ENCODE data around the gene ENO4. TPM values are rescaled to one million over a fixed set of nuclear protein-coding genes. Genes with fewer than 3 reads are reported as not detected.

Gene ENO4
- total RNA-seq (not detected), polyA plus RNA-seq (not detected)

DNA sequence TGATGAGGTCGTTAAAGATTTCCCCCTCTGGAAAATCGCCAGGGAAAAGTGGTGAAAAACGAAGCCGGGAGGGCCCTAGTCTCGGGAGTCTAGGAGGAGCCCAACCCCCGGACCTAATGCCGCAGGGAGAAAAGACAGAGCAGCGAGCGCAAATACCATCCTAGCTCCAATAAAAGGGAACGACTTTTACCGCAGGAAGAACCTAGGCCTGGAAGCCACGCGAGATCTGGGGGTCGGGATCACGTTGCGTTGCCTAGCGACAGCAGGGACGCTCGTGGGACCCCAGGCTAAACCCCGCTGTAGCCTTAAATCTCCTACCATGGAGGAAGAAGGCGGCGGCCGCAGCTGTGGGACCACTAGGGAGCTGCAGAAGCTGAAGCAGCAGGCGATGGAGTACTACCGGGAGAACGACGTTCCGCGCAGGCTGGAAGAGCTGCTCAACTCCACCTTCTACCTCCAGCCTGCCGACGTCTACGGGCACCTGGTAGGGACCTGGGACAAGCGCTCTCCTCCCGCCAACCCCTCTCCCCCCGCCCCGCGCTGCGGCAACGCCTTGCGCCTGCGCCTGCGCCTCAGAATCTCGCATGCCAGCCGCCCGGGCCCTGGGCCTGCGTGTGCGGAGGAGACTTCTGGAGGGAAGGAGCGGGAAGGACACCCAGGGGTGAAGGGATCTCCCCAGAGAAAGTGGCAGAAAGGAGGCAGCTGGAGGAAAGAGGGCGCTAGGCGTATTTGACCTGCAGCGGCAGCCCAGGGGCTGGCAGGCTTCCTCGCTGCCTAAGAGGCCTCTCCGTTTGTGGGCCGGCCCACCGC lies at the start of gene ENO4:
Gene ENO4, plus strand, starts transcription at position 252 of the 810 bp plus-strand sequence. Its CDS starts 68 bp downstream, at position 320.
- Mint-ChIP-seq H3K27me3 (peaks cover 5% of the 10 kb centered on the region), H3K36me3 (no peaks in the 10 kb centered on the region), H3K4me3 (peak within 1 kb of the TSS; percentile 62 to 91 (median 82)), H3K9me3 (peaks cover 0 to 9% (median 0%) of the 10 kb centered on the region in 7 donors), H3K4me1 (peaks cover 5 to 26% (median 9%) of the 10 kb centered on the region in 4 donors), H3K27ac (peak within 1 kb of the TSS; percentile 72 to 92 (median 82))
- H3K4me1 ChIP-seq (ENCODE audit: control insufficient read depth, insufficient read depth, low read length, poor library complexity, severe bottlenecking): peaks cover 9% of the 10 kb centered on the region
- H3K36me3 ChIP-seq (ENCODE audit: control insufficient read depth, insufficient read depth, low read length): no peaks in the 10 kb centered on the region
- peak within 1 kb of the TSS; percentile 78 for H3K4me3 ChIP-seq (ENCODE audit: low read depth, low read length)
- H3K27ac ChIP-seq (ENCODE audit: insufficient read depth, low read length, poor library complexity, severe bottlenecking): peak within 1 kb of the TSS; percentile 62
- no peaks in the 10 kb centered on the region for H3K9me3 ChIP-seq (ENCODE audit: control insufficient read depth in 2 of 2, low read length in 2 of 2)
- ATAC-seq (ENCODE audit: low read depth in 2 of 2) (peak; percentile 35 to 49), DNase-seq (peak; percentile 27 to 47 (median 30))
- peaks cover 5% of the 10 kb centered on the region for H3K27me3 ChIP-seq (ENCODE audit: control insufficient read depth, insufficient read depth, low read length)

DNA sequence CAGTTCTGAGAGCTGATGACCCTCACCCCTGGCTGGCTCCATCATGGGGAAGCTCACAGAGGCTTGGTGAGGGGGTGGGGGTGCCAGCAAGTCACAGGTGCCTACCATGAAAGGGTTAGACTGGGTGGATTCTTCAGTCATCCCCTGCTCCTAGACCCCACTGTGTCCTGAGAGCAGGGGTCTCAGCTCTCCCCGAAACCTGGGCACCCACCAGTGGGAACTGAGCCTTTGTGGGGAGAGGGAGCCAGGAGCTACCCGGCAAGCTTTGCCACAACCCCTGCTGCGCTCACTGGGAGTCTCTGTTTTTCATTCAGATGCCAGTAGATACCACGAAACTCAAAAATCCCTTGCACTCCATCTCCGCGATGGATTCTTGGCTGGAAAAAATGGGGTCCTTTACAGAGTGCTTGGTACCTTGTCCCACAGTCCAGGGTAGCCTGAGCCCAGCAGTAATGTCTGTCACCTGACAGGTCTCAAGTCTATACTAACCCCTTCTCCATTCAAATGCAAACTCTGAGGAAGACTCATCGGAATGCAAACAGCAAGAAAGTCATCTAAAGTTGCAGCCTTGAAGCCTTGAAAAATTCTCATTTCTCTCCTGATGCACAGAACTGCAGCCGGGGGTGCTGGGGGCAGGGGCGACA lies 48.9 kb upstream of the ENO4 start:
- Mint-ChIP-seq H3K9me3 (peaks cover 0 to 2% (median 0%) of the 10 kb centered on the region in 7 donors), H3K4me1 (no peaks in the 10 kb centered on the region), H3K27me3 (peaks cover 36% of the 10 kb centered on the region), H3K36me3 (no peaks in the 10 kb centered on the region), H3K4me3 (no peak overlapping the region), H3K27ac (no peak overlapping the region)
- Histone ChIP-seq H3K4me1 (ENCODE audit: control insufficient read depth, insufficient read depth, low read length, poor library complexity, severe bottlenecking) (no peaks in the 10 kb centered on the region), H3K27me3 (ENCODE audit: control insufficient read depth, insufficient read depth, low read length) (no peaks in the 10 kb centered on the region), H3K9me3 (ENCODE audit: control insufficient read depth in 2 of 2, low read length in 2 of 2) (no peaks in the 10 kb centered on the region), H3K27ac (ENCODE audit: insufficient read depth, low read length, poor library complexity, severe bottlenecking) (no peak overlapping the region), H3K36me3 (ENCODE audit: control insufficient read depth, insufficient read depth, low read length) (no peaks in the 10 kb centered on the region), H3K4me3 (ENCODE audit: low read depth, low read length) (no peak overlapping the region)
- no peak for DNase-seq
- no peak for ATAC-seq (ENCODE audit: low read depth in 2 of 2)

DNA sequence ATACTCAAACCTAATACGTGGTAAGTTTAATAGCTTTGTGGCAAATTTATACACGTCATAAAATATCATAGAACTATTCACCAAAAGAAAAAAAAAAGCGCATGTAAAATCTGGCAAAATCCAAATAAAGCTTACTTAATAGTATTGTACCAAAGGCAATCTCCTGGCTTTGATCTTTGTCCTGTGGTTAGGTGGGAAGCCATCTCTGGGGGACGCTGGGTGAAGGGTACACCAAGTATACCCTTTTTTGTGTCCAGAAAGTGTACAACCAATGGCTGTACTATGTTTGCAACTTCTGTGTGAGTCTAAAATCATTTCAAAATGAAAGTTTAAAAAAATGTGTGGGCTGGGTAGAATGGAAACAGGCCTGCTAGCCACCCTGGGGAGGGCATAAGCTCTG lies 47.6 kb upstream of the ENO4 start:
- no peaks in the 10 kb centered on the region for H3K4me1 ChIP-seq (ENCODE audit: control insufficient read depth, insufficient read depth, low read length, poor library complexity, severe bottlenecking)
- H3K4me3 Mint-ChIP-seq: no peak overlapping the region
- no peaks in the 10 kb centered on the region for H3K36me3 Mint-ChIP-seq
- H3K27ac ChIP-seq (ENCODE audit: insufficient read depth, low read length, poor library complexity, severe bottlenecking): no peak overlapping the region
- peaks cover 33% of the 10 kb centered on the region for H3K27me3 Mint-ChIP-seq
- no peak overlapping the region for H3K4me3 ChIP-seq (ENCODE audit: low read depth, low read length)
- H3K27ac Mint-ChIP-seq: no peak overlapping the region
- H3K27me3 ChIP-seq (ENCODE audit: control insufficient read depth, insufficient read depth, low read length): no peaks in the 10 kb centered on the region
- peaks cover 0 to 2% (median 0%) of the 10 kb centered on the region in 7 donors for H3K9me3 Mint-ChIP-seq
- no peak for DNase-seq
- no peaks in the 10 kb centered on the region for H3K36me3 ChIP-seq (ENCODE audit: control insufficient read depth, insufficient read depth, low read length)
- no peaks in the 10 kb centered on the region for H3K4me1 Mint-ChIP-seq
- ATAC-seq (ENCODE audit: low read depth in 2 of 2): no peak
- no peaks in the 10 kb centered on the region for H3K9me3 ChIP-seq (ENCODE audit: control insufficient read depth in 2 of 2, low read length in 2 of 2)

GRCh38 chr10:116802474-116802873 lies 46.8 kb upstream of the ENO4 start:
- no peak for DNase-seq
- H3K4me3 ChIP-seq (ENCODE audit: low read depth, low read length): no peak overlapping the region
- H3K4me1 Mint-ChIP-seq: no peaks in the 10 kb centered on the region
- H3K4me1 ChIP-seq (ENCODE audit: control insufficient read depth, insufficient read depth, low read length, poor library complexity, severe bottlenecking): no peaks in the 10 kb centered on the region
- ATAC-seq (ENCODE audit: low read depth in 2 of 2): no peak
- H3K27me3 ChIP-seq (ENCODE audit: control insufficient read depth, insufficient read depth, low read length): no peaks in the 10 kb centered on the region
- H3K36me3 ChIP-seq (ENCODE audit: control insufficient read depth, insufficient read depth, low read length): no peaks in the 10 kb centered on the region
- no peak overlapping the region for H3K4me3 Mint-ChIP-seq
- H3K27me3 Mint-ChIP-seq: peaks cover 27% of the 10 kb centered on the region
- H3K27ac Mint-ChIP-seq: no peak overlapping the region
- peaks cover 0 to 2% (median 0%) of the 10 kb centered on the region in 7 donors for H3K9me3 Mint-ChIP-seq
- H3K27ac ChIP-seq (ENCODE audit: insufficient read depth, low read length, poor library complexity, severe bottlenecking): no peak overlapping the region
- no peaks in the 10 kb centered on the region for H3K9me3 ChIP-seq (ENCODE audit: control insufficient read depth in 2 of 2, low read length in 2 of 2)
- no peaks in the 10 kb centered on the region for H3K36me3 Mint-ChIP-seq

- H3K9me3 Mint-ChIP-seq: no peaks in the 10 kb centered on the region
- DNase-seq (no peak), ATAC-seq (ENCODE audit: low read depth in 2 of 2) (no peak)
Measured at GRCh38 chr10:116802876-116803275, 46.4 kb upstream of the ENO4 start.

GRCh38 chr10:116803451-116804249 lies 45.6 kb upstream of the ENO4 start:
- no peaks in the 10 kb centered on the region for H3K36me3 ChIP-seq (ENCODE audit: control insufficient read depth, insufficient read depth, low read length)
- peaks cover 15% of the 10 kb centered on the region for H3K27me3 Mint-ChIP-seq
- H3K27ac Mint-ChIP-seq: no peak overlapping the region
- no peak overlapping the region for H3K4me3 ChIP-seq (ENCODE audit: low read depth, low read length)
- H3K27me3 ChIP-seq (ENCODE audit: control insufficient read depth, insufficient read depth, low read length): no peaks in the 10 kb centered on the region
- H3K27ac ChIP-seq (ENCODE audit: insufficient read depth, low read length, poor library complexity, severe bottlenecking): no peak overlapping the region
- H3K4me3 Mint-ChIP-seq: no peak overlapping the region
- H3K4me1 Mint-ChIP-seq: no peaks in the 10 kb centered on the region
- no peaks in the 10 kb centered on the region for H3K9me3 ChIP-seq (ENCODE audit: control insufficient read depth in 2 of 2, low read length in 2 of 2)
- H3K36me3 Mint-ChIP-seq: no peaks in the 10 kb centered on the region
- no peaks in the 10 kb centered on the region for H3K4me1 ChIP-seq (ENCODE audit: control insufficient read depth, insufficient read depth, low read length, poor library complexity, severe bottlenecking)
- H3K9me3 Mint-ChIP-seq: no peaks in the 10 kb centered on the region
- DNase-seq (no peak), ATAC-seq (ENCODE audit: low read depth in 2 of 2) (no peak)

More at GRCh38 chr10:116802876-116803275, 46.4 kb upstream of the ENO4 start:
- no peaks in the 10 kb centered on the region for H3K36me3 ChIP-seq (ENCODE audit: control insufficient read depth, insufficient read depth, low read length)
- no peaks in the 10 kb centered on the region for H3K27me3 ChIP-seq (ENCODE audit: control insufficient read depth, insufficient read depth, low read length)
- no peaks in the 10 kb centered on the region for H3K4me1 Mint-ChIP-seq
- H3K4me3 ChIP-seq (ENCODE audit: low read depth, low read length): no peak overlapping the region
- H3K4me3 Mint-ChIP-seq: no peak overlapping the region
- no peaks in the 10 kb centered on the region for H3K36me3 Mint-ChIP-seq
- H3K27me3 Mint-ChIP-seq: peaks cover 23% of the 10 kb centered on the region
- H3K27ac Mint-ChIP-seq: no peak overlapping the region
- no peak overlapping the region for H3K27ac ChIP-seq (ENCODE audit: insufficient read depth, low read length, poor library complexity, severe bottlenecking)
- H3K9me3 ChIP-seq (ENCODE audit: control insufficient read depth in 2 of 2, low read length in 2 of 2): no peaks in the 10 kb centered on the region
- H3K4me1 ChIP-seq (ENCODE audit: control insufficient read depth, insufficient read depth, low read length, poor library complexity, severe bottlenecking): no peaks in the 10 kb centered on the region

DNA sequence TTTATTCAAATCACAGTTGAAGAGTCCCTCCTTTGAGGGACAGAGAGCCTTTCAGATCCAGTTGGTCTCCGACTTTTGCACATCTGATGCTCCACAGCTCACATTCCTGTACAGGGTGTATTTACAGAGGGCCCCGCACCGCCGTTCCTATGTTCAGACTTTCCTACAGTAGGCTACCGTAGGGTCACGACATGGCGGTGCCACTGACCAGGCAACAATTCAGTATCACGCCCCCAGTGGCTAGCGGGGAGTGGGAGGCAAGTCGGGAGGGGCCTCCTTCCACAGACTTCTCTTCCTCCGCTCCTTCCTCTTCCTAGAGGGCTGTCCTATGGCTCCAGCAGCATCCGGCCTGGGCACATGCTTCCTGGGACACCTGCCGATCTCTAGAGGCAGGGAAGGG lies 40.6 kb upstream of the ENO4 start:
- DNase-seq (no peak), ATAC-seq (ENCODE audit: low read depth in 2 of 2) (no peak)
- Histone ChIP-seq H3K4me1 (ENCODE audit: control insufficient read depth, insufficient read depth, low read length, poor library complexity, severe bottlenecking) (no peaks in the 10 kb centered on the region), H3K36me3 (ENCODE audit: control insufficient read depth, insufficient read depth, low read length) (no peaks in the 10 kb centered on the region), H3K9me3 (ENCODE audit: control insufficient read depth in 2 of 2, low read length in 2 of 2) (no peaks in the 10 kb centered on the region), H3K27me3 (ENCODE audit: control insufficient read depth, insufficient read depth, low read length) (no peaks in the 10 kb centered on the region), H3K4me3 (ENCODE audit: low read depth, low read length) (no peak overlapping the region), H3K27ac (ENCODE audit: insufficient read depth, low read length, poor library complexity, severe bottlenecking) (no peak overlapping the region)
- Mint-ChIP-seq H3K4me1 (no peaks in the 10 kb centered on the region), H3K4me3 (no peak overlapping the region), H3K27ac (no peak overlapping the region), H3K9me3 (no peaks in the 10 kb centered on the region), H3K27me3 (peaks cover 5% of the 10 kb centered on the region), H3K36me3 (no peaks in the 10 kb centered on the region)
